ENCODE data around the gene WWOX.

WWOX gene

DNA sequence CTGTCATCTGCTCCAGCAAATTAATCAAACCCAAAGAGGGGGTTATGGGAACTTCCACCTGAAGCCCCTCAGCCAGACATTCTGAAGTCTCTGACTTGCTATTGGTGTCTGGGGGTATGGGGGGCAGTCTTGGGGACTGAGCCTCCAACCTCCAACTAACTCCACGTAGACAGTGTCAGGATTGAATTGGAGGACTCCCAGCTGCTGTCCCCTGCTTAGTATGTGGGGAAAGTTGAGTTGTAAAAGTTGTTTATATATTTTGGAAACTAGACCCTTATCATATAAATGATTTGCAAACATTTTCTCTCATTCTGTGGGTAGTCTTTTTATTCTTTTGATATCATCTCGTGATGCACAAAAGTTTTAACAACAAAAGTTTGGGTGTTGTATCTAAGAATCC is 689.2 kb downstream of the WWOX start:
- DNase-seq, result no peak

- DNase-seq, result no peak
Observed at GRCh38 chr16:78789561-78789960, 690.1 kb downstream of the WWOX start.

GRCh38 chr16:78791011-78791410 is 691.6 kb downstream of the WWOX start:
- no peak for DNase-seq

DNA sequence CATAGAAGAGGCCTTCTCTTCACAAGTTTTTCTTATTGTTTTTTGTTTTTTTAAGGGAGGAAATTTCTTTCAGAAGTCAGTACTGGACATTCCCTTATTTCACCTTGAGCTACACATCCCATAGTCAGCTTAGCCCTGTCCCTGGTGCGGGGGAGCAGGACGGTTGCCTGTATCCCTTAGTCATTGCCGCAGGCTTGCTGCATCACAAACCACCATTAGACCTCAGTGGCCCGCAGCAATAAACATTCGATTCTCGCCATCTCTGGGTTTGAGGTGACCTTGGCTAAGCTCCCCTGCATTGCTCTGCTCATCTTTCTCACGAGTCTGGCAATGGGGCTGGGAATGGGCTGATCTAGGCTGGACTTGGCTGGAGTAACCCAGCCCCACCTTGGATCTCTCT is 692.5 kb downstream of the WWOX start:
- DNase-seq, result no peak

- DNase-seq, result no peak
Observed at GRCh38 chr16:78792952-78793351, 693.5 kb downstream of the WWOX start.

- no peak for DNase-seq
Observed at GRCh38 chr16:78794581-78795250, 695.3 kb downstream of the WWOX start.

- DNase-seq, result no peak
Observed at GRCh38 chr16:78795433-78795832, 696.0 kb downstream of the WWOX start.

GRCh38 chr16:78796221-78796866 is 696.9 kb downstream of the WWOX start:
- DNase-seq, result no peak

- DNase-seq, result no peak
Observed at GRCh38 chr16:78799429-78799828, 700.0 kb downstream of the WWOX start.

GRCh38 chr16:78800523-78800922 is 701.1 kb downstream of the WWOX start:
- no peak for DNase-seq

DNA sequence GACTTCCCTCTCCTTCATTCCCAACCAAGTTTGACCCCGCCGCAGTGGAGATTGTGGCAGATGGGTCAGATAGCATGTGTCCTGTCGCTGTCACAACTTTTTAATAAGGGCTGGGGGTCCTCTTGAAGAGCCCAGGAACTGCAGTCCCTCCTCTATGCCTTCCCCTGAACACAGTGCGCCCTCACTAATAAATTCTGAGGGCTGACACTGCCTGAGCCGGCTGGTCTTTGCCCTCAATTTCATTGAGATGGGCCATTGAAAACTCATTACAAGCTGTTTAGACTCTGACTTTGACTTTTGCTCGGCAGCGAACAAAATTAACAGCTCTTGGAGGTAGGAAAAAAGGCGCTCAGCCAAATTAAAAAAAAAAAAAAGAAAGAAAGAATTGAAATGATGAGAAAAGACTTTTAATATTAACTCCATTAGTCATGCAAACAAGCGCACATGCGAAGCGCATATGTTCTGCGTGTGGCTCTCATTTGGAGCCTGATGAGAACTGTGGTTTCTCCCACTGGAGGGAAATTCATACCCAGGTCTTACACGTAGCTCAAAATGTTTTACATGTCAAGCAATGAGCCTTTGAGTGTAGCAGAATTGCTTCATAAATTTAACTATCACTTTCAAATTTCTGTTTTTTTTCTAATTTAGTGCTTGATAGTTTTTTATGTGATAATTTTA is 704.7 kb downstream of the WWOX start:
- DNase-seq, result no peak

DNA sequence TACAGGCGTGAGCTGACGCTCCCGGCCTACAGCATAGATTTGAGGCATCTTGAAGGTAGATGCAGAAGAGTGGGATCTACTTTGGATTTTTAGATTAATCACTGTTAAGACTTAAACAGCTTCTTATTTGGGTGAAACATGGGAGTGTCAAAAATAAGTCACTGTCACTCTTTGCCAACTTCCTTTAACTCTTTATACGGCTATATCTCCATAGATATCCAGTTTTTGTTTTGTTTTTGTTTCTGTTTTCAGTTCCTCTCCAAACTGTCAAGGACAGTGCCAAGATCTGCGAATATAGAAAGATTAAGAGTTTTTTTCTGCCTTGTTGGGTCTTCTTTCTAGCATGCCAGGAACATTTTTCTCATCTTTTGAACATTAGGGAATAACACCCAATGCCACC is 706.1 kb downstream of the WWOX start:
- no peak for DNase-seq

- no peak for DNase-seq
Observed at GRCh38 chr16:78811247-78811646, 711.8 kb downstream of the WWOX start.

GRCh38 chr16:78812582-78812981 is 713.1 kb downstream of the WWOX start:
- DNase-seq, result no peak

DNA sequence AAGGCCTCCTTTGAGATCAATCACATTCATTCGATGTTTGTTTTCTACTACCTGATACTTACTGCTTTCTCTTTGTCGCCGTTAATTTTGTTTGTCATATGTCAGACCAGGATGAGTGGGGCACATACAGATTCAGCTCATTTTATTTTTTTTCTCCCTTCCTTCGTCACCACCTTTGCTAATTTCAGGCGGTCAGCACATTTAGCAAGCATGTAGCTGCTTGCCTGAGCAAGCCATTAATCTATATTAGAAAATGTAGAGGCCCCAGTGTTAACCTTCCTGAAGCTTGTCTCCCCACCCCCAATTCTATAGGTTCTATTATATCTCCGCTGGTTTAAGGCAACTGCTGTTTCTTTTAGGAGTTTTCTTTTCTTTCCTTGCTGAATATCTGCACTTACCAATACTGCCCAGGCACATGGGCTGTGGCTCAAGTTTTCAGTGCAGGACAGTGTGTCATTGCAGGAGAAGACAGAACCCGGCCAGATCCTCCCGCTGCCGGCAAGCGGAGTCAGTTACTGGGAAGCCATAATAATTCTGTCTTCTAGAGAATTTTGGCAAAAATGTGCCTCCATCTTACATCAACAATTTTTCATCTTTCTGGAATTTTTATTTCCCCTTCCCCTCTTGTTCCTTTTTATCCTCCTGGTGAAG is 714.3 kb downstream of the WWOX start:
- no peak for DNase-seq

GRCh38 chr16:78815713-78816112 is 716.3 kb downstream of the WWOX start:
- no peak for DNase-seq

DNA sequence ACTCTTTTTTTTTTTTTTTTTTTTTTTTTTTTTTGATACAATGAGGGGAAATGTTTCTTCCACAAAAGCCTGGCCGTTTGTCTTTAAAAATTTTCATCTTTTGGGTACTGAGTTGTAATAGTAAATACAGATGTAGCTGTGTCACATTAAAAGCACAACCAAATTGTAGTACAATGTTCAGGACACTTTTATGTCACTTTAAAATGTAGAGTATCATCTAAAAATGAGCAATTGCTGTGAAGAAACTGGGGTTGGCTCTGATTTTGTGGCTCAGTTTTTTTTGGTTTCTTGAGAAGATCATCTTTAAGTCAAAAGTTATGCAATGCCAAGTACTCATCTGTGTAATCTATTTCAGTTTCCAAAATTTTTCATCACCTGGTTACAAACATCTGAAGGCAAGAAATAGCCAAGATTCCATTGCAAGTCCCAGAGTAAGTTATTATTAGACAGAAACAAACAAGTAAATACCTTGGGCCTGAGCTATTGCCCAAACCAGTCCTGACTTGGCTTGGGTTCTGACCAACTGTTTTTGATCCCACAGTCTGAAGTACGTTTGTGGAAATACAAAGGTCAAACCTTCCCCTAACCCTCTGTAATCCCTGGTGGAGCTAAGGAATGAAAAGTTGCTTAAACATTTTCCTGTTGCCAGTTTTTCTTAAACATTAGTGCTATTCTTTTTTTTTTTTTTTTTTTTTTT is 717.2 kb downstream of the WWOX start:
- no peak for DNase-seq

DNA sequence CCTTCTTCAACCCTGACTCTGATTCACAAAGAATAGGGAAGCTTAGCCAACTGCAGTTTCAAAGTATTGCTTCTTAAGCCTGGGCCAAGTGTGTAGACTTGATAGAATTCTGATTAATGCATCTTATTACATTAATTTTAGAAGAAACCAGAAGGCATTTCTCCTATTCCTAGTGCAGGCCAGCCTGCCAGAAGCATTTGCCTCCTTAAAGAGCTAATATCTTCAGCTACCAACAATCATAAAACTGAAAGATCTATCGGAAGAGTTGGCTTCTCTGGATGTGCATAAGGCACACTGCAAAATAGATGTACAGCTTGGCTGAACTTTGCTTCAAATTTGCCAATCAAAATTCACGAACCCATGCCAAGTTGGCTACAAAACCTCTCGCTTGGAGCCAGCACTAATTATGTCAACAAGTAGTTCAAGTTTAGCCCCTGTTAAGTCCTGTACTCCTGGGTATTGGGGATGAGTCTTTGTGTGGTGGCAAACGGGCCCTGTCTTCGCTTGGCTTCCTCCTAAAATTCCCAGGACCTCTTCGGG is 717.8 kb downstream of the WWOX start:
- no peak for DNase-seq

DNA sequence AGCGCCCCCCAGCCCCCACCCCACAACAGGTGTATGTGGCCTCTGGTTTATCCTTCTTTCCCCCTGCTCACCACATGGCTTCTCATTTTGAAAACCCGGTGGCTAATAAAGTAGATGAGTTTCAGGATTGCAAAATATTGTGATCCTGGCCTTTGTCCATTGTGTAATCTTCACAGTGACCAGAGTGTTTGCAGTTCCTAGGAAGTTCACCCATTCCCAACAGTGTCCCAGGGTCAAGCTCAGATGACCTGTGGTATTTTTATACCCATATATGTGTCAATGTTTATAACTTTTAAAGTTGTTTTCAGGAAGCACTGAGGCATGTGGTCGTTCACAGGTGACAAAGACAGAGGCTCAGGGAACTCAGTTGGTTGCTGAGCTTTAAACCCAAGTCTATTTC is 721.9 kb downstream of the WWOX start:
- DNase-seq, result no peak

- no peak for DNase-seq
Observed at GRCh38 chr16:78822509-78822908, 723.1 kb downstream of the WWOX start.

DNA sequence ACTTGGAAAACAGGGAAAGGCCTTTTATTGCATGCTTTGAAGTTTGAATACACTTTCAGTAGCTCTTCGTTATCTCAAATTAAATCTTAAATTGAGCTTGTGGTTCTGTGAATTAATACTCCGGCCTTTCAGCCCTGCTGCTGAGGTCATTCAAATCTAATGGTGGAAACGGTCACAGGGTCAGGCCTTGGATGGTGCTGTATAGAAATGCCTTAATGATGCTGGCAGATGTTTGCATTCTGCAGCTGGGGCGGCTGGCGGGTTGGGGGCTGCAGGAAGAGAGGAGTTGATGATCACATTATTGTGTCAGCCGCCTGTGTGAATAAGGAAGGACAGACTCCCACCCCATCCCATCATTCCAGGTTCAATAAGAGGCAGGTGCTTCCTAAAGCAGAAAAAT is 723.6 kb downstream of the WWOX start:
- DNase-seq, result no peak

- DNase-seq, result no peak
Observed at GRCh38 chr16:78829280-78829679, 729.8 kb downstream of the WWOX start.

- DNase-seq, result no peak
Observed at GRCh38 chr16:78830599-78830998, 731.1 kb downstream of the WWOX start.

All from KG1 (cell line).